GM19328 (cell line): ENCODE measurements around the gene CRB1.

Experiments used
- ATAC-seq: cut with Tn5 transposase; IDR thresholded peaks from one replicate; pipeline ENCODE4 v1.9.1; 2021; ENCODE audit warnings: mild to moderate bottlenecking, moderate library complexity; ENCODE audit not compliant: unreplicated experiment

The CRB1 gene

DNA sequence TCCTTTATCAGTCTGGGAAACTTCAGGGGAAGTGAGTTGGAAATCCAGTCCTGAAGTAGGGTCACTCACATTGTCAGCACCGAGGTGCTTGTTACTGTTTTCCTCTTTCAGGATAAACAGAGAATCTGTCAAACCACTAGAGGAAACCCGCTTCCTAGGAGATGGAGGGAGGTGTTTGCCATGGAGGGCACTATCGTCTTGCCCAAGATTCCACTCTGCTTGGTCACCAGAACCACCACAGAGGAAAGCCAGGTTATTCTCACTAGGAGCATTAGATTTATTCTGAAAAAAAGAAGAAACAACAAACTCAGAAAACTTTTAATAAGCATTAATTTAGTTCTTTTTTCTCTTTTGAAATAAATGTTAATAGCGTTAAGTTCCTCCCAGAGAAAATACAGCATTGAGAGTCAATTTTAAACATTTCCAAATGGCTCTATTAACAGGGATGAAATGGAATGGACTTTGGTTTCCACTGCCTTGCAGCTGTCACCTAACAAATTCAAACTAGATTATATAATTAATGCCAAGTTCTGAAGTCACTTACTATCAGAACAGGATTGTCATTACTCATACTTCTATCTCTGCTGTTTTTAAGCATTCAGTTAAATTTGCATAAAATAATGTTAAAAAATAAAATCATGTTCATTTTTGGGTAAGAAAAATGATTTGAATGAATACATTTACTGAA, 242.8 kb downstream of the CRB1 start:
- ATAC-seq, result no peak

- ATAC-seq, result no peak
Observed at GRCh38 chr1:197515421-197515820, 247.4 kb downstream of the CRB1 start.

- ATAC-seq, result no peak
Observed at GRCh38 chr1:197519741-197520334, 251.8 kb downstream of the CRB1 start.

- peak; percentile 57 for ATAC-seq
Observed at GRCh38 chr1:197521118-197521739, 253.2 kb downstream of the CRB1 start.

DNA sequence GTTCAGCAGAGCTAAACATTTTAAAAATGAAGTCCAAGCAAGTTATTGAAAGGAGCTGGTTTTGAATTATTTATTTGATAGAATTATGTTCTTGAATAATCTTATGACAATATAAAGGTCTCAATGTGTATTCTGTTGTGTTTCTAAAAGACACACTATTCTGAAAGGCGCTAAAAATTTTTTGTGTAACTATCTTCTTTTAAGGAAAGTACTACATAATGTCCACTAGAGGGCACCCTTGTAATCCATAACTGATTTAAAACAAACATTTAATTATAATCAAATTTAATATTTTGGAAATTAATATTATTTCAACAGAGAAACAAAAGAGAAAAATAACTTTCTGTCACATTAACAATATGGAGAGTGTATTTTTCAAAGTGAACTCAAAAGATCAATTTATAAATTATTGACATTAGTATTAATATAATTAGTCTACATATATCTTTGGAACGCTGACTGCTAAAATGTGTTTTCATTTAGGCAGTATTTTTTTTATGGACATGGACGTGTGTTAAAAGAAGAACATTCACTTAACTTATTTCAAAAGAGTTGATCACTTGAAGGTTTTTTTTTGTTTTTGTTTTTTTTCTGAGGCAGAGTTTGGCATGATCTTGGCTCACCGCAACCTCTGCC, 258.8 kb downstream of the CRB1 start:
- no peak for ATAC-seq
